HepG2 (cell line): Measurements from ENCODE around the gene SPATC1L. TPM values are rescaled to one million over a fixed set of nuclear protein-coding genes. Genes with fewer than 3 reads are reported as not detected.

ENCODE experiments used
- HMGXB4 ChIP-seq, 2 experiments: sonication (generic) in 1 of 2; formaldehyde crosslinking in 1 of 2; IDR thresholded peaks; 2 replicates each; pipeline versions ENCODE4 v1.4.0 to v1.6.1; 2018 to 2020; ENCODE audit warnings: missing genetic modification reagents in 2 of 2, borderline replicate concordance in 1 of 2, low read depth in 1 of 2, mild to moderate bottlenecking in 1 of 2, missing biosample characterization in 1 of 2
- NR2C2 ChIP-seq: sonication (generic); formaldehyde crosslinking; IDR thresholded peaks from 2 replicates; pipeline ENCODE4 v1.4.0; 2020; ENCODE audit warnings: missing genetic modification reagents, mild to moderate bottlenecking, moderate library complexity, borderline replicate concordance
- PHF5A ChIP-seq: IDR thresholded peaks from one replicate; pipeline ENCODE4 v1.6.1; 2018; ENCODE audit warnings: low read depth, missing genetic modification reagents; ENCODE audit not compliant: unreplicated experiment
- PRMT3 ChIP-seq: sonication (generic); formaldehyde crosslinking; IDR thresholded peaks from 2 replicates; pipeline ENCODE4 v1.8.1; 2022; ENCODE audit warnings: low read depth, mild to moderate bottlenecking, moderate library complexity, missing genetic modification reagents, borderline replicate concordance
- SOX5 ChIP-seq: IDR thresholded peaks from 2 replicates; pipeline ENCODE4 v1.6.1; 2016; ENCODE audit warnings: borderline replicate concordance
- USF2 ChIP-seq, 2 experiments: sonication (generic) in 1 of 2; formaldehyde crosslinking in 1 of 2; IDR thresholded peaks; 2 replicates each; pipeline versions ENCODE4 v1.5.1 to v1.6.1; 2011 to 2020; ENCODE audit warnings: borderline replicate concordance in 1 of 2, low read depth in 1 of 2, low read length in 1 of 2, mild to moderate bottlenecking in 1 of 2, missing genetic modification reagents in 1 of 2, moderate library complexity in 1 of 2
- ZBTB14 ChIP-seq: sonication (generic); formaldehyde crosslinking; IDR thresholded peaks from 2 replicates; pipeline ENCODE4 v1.4.0; 2020; ENCODE audit warnings: missing genetic modification reagents
- ZBTB3 ChIP-seq: sonication (generic); formaldehyde crosslinking; IDR thresholded peaks from 2 replicates; pipeline ENCODE4 v1.4.0; 2020; ENCODE audit warnings: low read depth, mild to moderate bottlenecking, moderate library complexity, missing genetic modification reagents, borderline replicate concordance
- ZBTB4 ChIP-seq: sonication (generic); formaldehyde crosslinking; IDR thresholded peaks from 2 replicates; pipeline ENCODE4 v1.4.0; 2020; ENCODE audit warnings: missing genetic modification reagents, mild to moderate bottlenecking, borderline replicate concordance
- ZNF362 ChIP-seq: sonication (generic); formaldehyde crosslinking; IDR thresholded peaks from 2 replicates; pipeline ENCODE4 v1.4.0; 2020; ENCODE audit warnings: missing genetic modification reagents, mild to moderate bottlenecking, borderline replicate concordance
- ZNF607 ChIP-seq: sonication (generic); formaldehyde crosslinking; IDR thresholded peaks from 2 replicates; pipeline ENCODE4 v1.5.1; 2020; ENCODE audit warnings: missing genetic modification reagents, mild to moderate bottlenecking, borderline replicate concordance
- ZNF709 ChIP-seq: sonication (generic); formaldehyde crosslinking; IDR thresholded peaks from 2 replicates; pipeline ENCODE4 v1.5.0; 2020; ENCODE audit warnings: mild to moderate bottlenecking, missing genetic modification reagents
- polyA plus RNA-seq, 8 experiments: library from polyadenylated mRNA; depleted of rRNA in 3 of 8; stranded (reverse) in 7 of 8; unstranded in 1 of 8; fragments of >200 nt; fragmentation: Illumina TruSeq in 4 of 8; extraction: Trizol in 4 of 8; gene quantifications; 2 replicates each; pipeline versions ENCODE4 v1.2.1 to v1.2.3, GENCODE V29; 2011 to 2016; ENCODE audit warnings: low read depth in 4 of 8, missing spikeins in 1 of 8, mixed read lengths in 1 of 8; ENCODE audit not compliant: insufficient read depth in 1 of 8
- total RNA-seq, 5 experiments: library from RNA; depleted of rRNA; stranded (reverse); fragments of >200 nt; fragmentation: Illumina TruSeq; extraction: Trizol; gene quantifications; 2 replicates each; pipeline ENCODE4 v1.2.3, GENCODE V29; 2016; ENCODE audit warnings: low read depth in 1 of 5

Gene SPATC1L
- total and polyA plus RNA-seq, 2 of the 13 experiments (the other 11 are each of a cell fraction or from before 2014, with no cell fraction given): 1.4 to 3.3 TPM

- TF ChIP-seq USF2 (IDR thresholded peaks at IDR 0.05; ENCODE audit: low read depth, low read length): peak; percentile 39
- TF ChIP-seq USF2 (CRISPR knock-in tag; IDR thresholded peaks at IDR 0.05; ENCODE audit: borderline replicate concordance): peak; percentile 43
- TF ChIP-seq ZNF607 (CRISPR knock-in tag): peak; percentile 89; the same call in 1 of the 2 replicates
- peak; percentile 80 for TF ChIP-seq ZNF709
- TF ChIP-seq ZNF362 (CRISPR knock-in tag): peak; percentile 22; the same call in 1 of the 2 replicates
- no peak for TF ChIP-seq PHF5A
- peak; percentile 26; the same call in 1 of the 2 replicates for TF ChIP-seq SOX5 (CRISPR knock-in tag)
- peak; percentile 43 for TF ChIP-seq NR2C2 (CRISPR knock-in tag)
- no peak for TF ChIP-seq ZBTB14 (CRISPR knock-in tag)
- peak; percentile 54 to 70 for TF ChIP-seq HMGXB4 (CRISPR knock-in tag; IDR thresholded peaks at IDR 0.05; ENCODE audit: borderline replicate concordance in 1 of 2, low read depth in 1 of 2)
- peak; percentile 76; the same call in 1 of the 2 replicates for TF ChIP-seq PRMT3 (CRISPR knock-in tag)
- TF ChIP-seq ZBTB3 (CRISPR knock-in tag): no peak
- peak; percentile 94 for TF ChIP-seq ZBTB4
Measured at GRCh38 chr21:46155514-46156377, 28.5 kb downstream of the SPATC1L start, which contains the start of gene FTCD (continued).
